Stromal cell of bone marrow (primary cell): ENCODE results near the gene TPD52L1.

Experiments used
- DNase-seq: peaks from one replicate; pipeline ENCODE4 v3.0.0-alpha.2; 2012; ENCODE audit warnings: low read depth

Gene TPD52L1

GRCh38 chr6:125210667-125211066, 57.1 kb downstream of the TPD52L1 start:
- no peak for DNase-seq

- no peak for DNase-seq
Measured at GRCh38 chr6:125211352-125211751, 57.8 kb downstream of the TPD52L1 start.

- no peak for DNase-seq
Measured at GRCh38 chr6:125212377-125212776, 58.8 kb downstream of the TPD52L1 start.

GRCh38 chr6:125213939-125214338, 60.4 kb downstream of the TPD52L1 start:
- DNase-seq: no peak

- no peak for DNase-seq
Measured at GRCh38 chr6:125215252-125215819, 61.8 kb downstream of the TPD52L1 start.

GRCh38 chr6:125216015-125216414, 62.4 kb downstream of the TPD52L1 start:
- DNase-seq: no peak

GRCh38 chr6:125217369-125217768, 63.8 kb downstream of the TPD52L1 start:
- no peak for DNase-seq

- DNase-seq: no peak
Measured at GRCh38 chr6:125217992-125218391, 64.4 kb downstream of the TPD52L1 start.

- no peak for DNase-seq
Measured at GRCh38 chr6:125219361-125219895, 65.9 kb downstream of the TPD52L1 start.

GRCh38 chr6:125220712-125221111, 67.1 kb downstream of the TPD52L1 start:
- DNase-seq: peak; percentile 47

GRCh38 chr6:125222531-125223455, 69.2 kb downstream of the TPD52L1 start:
- no peak for DNase-seq

- no peak for DNase-seq
Measured at GRCh38 chr6:125224231-125224861, 70.8 kb downstream of the TPD52L1 start.

- DNase-seq: no peak
Measured at GRCh38 chr6:125227244-125227643, 73.7 kb downstream of the TPD52L1 start.

- DNase-seq: no peak
Measured at GRCh38 chr6:125228981-125229479, 75.5 kb downstream of the TPD52L1 start.

GRCh38 chr6:125230674-125231073, 77.1 kb downstream of the TPD52L1 start:
- DNase-seq: no peak

- DNase-seq: no peak
Measured at GRCh38 chr6:125231133-125231532, 77.6 kb downstream of the TPD52L1 start.

- DNase-seq: no peak
Measured at GRCh38 chr6:125231574-125232343, 78.2 kb downstream of the TPD52L1 start.

- DNase-seq: no peak
Measured at GRCh38 chr6:125232466-125232865, 78.9 kb downstream of the TPD52L1 start.

GRCh38 chr6:125233202-125233601, 79.6 kb downstream of the TPD52L1 start:
- DNase-seq: no peak

GRCh38 chr6:125236536-125237327, 83.2 kb downstream of the TPD52L1 start:
- no peak for DNase-seq

- no peak for DNase-seq
Measured at GRCh38 chr6:125237764-125238163, 84.2 kb downstream of the TPD52L1 start.
